ENCODE measurements around the gene BNIP3. TPM values are rescaled to one million over a fixed set of nuclear protein-coding genes. Genes with fewer than 3 reads are reported as not detected.
A peak's percentile ranks its signal among the peaks of the same experiment; 100 is the strongest.

BNIP3 gene
- 10 to 100 TPM; 17.4 to 23.9 TPM for polyA plus RNA-seq

DNA sequence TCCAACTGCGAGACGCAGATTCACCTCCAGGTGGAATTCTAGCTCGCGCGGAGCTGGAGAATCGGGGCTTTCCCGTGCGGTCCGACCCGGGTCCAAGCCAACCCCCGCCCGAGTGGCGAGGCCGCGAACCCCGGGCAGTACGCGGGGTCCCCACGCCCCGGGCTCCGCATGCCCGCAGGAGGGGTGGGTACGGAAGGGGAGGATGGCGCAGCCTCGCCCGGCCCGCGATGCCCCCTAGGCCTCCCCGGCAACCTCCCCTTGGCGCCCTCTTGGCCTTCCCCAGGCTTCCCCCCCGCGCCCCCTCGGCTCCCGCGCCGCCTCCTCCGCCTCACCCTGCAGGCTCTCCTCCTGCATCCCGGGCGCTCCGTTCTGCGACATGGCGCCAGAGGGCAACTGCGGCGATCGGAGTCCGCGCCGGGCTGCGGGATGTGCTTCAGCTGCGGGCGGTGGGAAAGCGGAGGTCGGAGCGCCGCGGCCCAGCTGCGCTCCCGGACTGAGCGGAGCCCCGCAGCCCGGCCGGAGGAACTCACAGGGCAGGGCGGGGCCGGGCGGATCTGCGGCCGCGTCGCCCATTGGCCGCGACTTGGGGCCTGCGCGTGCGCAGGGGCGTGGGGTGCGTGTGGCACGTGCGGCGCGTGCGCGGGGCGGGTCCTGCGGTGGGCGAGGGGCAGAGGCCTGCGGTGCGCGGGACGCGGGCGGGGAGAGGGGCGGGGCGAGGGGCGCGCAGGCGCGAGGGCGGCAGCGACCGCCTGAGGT is at the start of gene BNIP3:
Gene BNIP3 (minus strand): TSS at position 495 of the 756 bp plus-strand sequence. CDS start 117 bp downstream, at position 378.
- peak within 1 kb of the TSS; percentile 78 to 85 for H3K4me3 ChIP-seq (ENCODE audit: low read depth in 1 of 2, low read length in 2 of 2)
- WGBS, 2 donors, result 0 to 1% methylated on average over 77 to 100 of the region's 100 CpGs
- H3K36me3 ChIP-seq (ENCODE audit: control insufficient read depth in 2 of 2, insufficient read depth in 2 of 2, low read length in 1 of 2), result no peaks in the 10 kb centered on the region
- H3K27me3 ChIP-seq (ENCODE audit: control insufficient read depth in 1 of 2, insufficient read depth in 2 of 2, low read length in 2 of 2), result no peaks in the 10 kb centered on the region
- no peaks in the 10 kb centered on the region for H3K9me3 ChIP-seq (ENCODE audit: control insufficient read depth in 2 of 2, insufficient read depth in 1 of 2, low read depth in 1 of 2, low read length in 1 of 2)
- H3K27ac ChIP-seq (ENCODE audit: low read depth in 2 of 2, low read length in 1 of 2), result peak within 1 kb of the TSS; percentile 49 to 65
- peaks cover 0 to 7% of the 10 kb centered on the region in 2 donors for H3K4me1 ChIP-seq (ENCODE audit: control insufficient read depth in 2 of 2, insufficient read depth in 2 of 2, low read length in 1 of 2)

GRCh38 chr10:132030898-132031463 is 49.3 kb upstream of the BNIP3 start:
- WGBS, 2 donors, result 66 to 70% methylated on average over 12 of the region's 12 CpGs
- Histone ChIP-seq H3K36me3 (ENCODE audit: control insufficient read depth in 2 of 2, insufficient read depth in 2 of 2, low read length in 1 of 2) (no peaks in the 10 kb centered on the region), H3K4me1 (ENCODE audit: control insufficient read depth in 2 of 2, insufficient read depth in 2 of 2, low read length in 1 of 2) (peaks cover 0 to under 1% of the 10 kb centered on the region in 2 donors), H3K27me3 (ENCODE audit: control insufficient read depth in 1 of 2, insufficient read depth in 2 of 2, low read length in 2 of 2) (peaks cover 0 to 7% of the 10 kb centered on the region in 2 donors), H3K4me3 (ENCODE audit: low read depth in 1 of 2, low read length in 2 of 2) (no peak overlapping the region), H3K9me3 (ENCODE audit: control insufficient read depth in 2 of 2, insufficient read depth in 1 of 2, low read depth in 1 of 2, low read length in 1 of 2) (no peaks in the 10 kb centered on the region), H3K27ac (ENCODE audit: low read depth in 2 of 2, low read length in 1 of 2) (no peak overlapping the region)

GRCh38 chr10:132028706-132029105 is 47.0 kb upstream of the BNIP3 start:
- no peaks in the 10 kb centered on the region for H3K9me3 ChIP-seq (ENCODE audit: control insufficient read depth in 2 of 2, insufficient read depth in 1 of 2, low read depth in 1 of 2, low read length in 1 of 2)
- no peak overlapping the region for H3K27ac ChIP-seq (ENCODE audit: low read depth in 2 of 2, low read length in 1 of 2)
- H3K4me1 ChIP-seq (ENCODE audit: control insufficient read depth in 2 of 2, insufficient read depth in 2 of 2, low read length in 1 of 2), result no peaks in the 10 kb centered on the region
- H3K27me3 ChIP-seq (ENCODE audit: control insufficient read depth in 1 of 2, insufficient read depth in 2 of 2, low read length in 2 of 2), result no peaks in the 10 kb centered on the region
- WGBS, 2 donors, result 55 to 57% methylated on average over 6 of the region's 6 CpGs
- no peaks in the 10 kb centered on the region for H3K36me3 ChIP-seq (ENCODE audit: control insufficient read depth in 2 of 2, insufficient read depth in 2 of 2, low read length in 1 of 2)
- no peak overlapping the region for H3K4me3 ChIP-seq (ENCODE audit: low read depth in 1 of 2, low read length in 2 of 2)

- no peaks in the 10 kb centered on the region for H3K27me3 ChIP-seq (ENCODE audit: control insufficient read depth in 1 of 2, insufficient read depth in 2 of 2, low read length in 2 of 2)
- no peaks in the 10 kb centered on the region for H3K9me3 ChIP-seq (ENCODE audit: control insufficient read depth in 2 of 2, insufficient read depth in 1 of 2, low read depth in 1 of 2, low read length in 1 of 2)
- no peak overlapping the region for H3K27ac ChIP-seq (ENCODE audit: low read depth in 2 of 2, low read length in 1 of 2)
- no peaks in the 10 kb centered on the region for H3K36me3 ChIP-seq (ENCODE audit: control insufficient read depth in 2 of 2, insufficient read depth in 2 of 2, low read length in 1 of 2)
- no peak overlapping the region for H3K4me3 ChIP-seq (ENCODE audit: low read depth in 1 of 2, low read length in 2 of 2)
- H3K4me1 ChIP-seq (ENCODE audit: control insufficient read depth in 2 of 2, insufficient read depth in 2 of 2, low read length in 1 of 2), result no peaks in the 10 kb centered on the region
- 68 to 70% methylated on average over 3 of the region's 3 CpGs for WGBS, 2 donors
Measured at GRCh38 chr10:132027423-132027983, 45.8 kb upstream of the BNIP3 start.

DNA sequence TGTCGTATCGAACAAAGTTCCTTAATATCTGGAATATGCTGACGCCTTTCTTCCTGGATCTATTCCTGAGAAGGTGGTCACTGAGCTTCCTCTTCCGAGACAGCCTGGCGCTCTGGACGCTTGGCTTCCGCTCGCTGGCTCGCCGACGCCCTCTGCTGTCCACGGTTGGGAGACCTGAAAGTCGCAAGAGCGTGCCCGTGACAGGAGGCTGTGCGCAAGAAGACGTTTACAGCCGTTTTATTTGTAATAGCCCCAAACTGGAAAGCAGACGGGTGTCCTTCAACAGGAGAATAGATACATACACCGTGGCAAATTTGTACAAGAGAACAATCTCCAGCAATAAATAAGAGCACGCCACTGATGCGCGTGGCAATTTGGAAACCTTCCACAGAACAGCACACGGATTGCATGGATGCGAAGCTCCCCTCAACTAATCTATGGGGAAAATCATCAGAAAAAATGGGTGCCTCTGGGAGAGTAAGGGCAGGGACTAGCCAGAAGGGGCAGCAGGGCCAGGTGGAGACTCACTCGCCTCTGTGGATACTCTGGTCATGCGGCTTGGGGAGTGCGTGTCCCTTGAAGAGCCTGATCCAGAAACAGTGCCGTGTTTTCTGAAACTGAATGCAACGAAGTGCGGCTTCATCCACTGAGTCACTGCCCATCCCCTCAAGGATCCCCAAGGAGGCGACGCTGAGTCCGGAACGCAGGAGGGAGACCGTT is 41.5 kb upstream of the BNIP3 start:
- Histone ChIP-seq H3K27ac (ENCODE audit: low read depth in 2 of 2, low read length in 1 of 2) (no peak overlapping the region), H3K4me1 (ENCODE audit: control insufficient read depth in 2 of 2, insufficient read depth in 2 of 2, low read length in 1 of 2) (no peaks in the 10 kb centered on the region), H3K36me3 (ENCODE audit: control insufficient read depth in 2 of 2, insufficient read depth in 2 of 2, low read length in 1 of 2) (no peaks in the 10 kb centered on the region), H3K9me3 (ENCODE audit: control insufficient read depth in 2 of 2, insufficient read depth in 1 of 2, low read depth in 1 of 2, low read length in 1 of 2) (no peaks in the 10 kb centered on the region), H3K27me3 (ENCODE audit: control insufficient read depth in 1 of 2, insufficient read depth in 2 of 2, low read length in 2 of 2) (no peaks in the 10 kb centered on the region), H3K4me3 (ENCODE audit: low read depth in 1 of 2, low read length in 2 of 2) (no peak overlapping the region)
- 15 to 20% methylated on average over 36 of the region's 36 CpGs for WGBS, 2 donors

DNA sequence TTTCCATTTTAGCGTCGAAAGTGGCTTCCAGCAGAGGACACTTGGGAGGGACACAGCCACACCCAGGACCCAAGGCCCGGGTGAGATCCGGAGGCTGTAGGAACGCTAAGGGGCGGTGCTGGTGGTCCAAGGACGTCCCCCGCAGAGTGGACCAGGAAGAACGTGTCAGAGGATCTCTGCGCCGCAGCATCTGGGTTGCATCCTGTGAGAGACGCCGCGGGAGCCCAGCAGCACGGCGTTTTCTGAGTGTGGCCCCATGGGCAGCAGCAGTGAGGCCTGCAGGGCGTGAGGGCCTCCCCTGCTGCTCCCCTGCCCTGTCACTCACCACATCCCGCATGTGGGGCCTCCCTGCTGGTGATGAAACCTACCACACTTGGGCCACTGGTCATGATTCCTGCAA is 40.5 kb upstream of the BNIP3 start:
- no peaks in the 10 kb centered on the region for H3K4me1 ChIP-seq (ENCODE audit: control insufficient read depth in 2 of 2, insufficient read depth in 2 of 2, low read length in 1 of 2)
- H3K9me3 ChIP-seq (ENCODE audit: control insufficient read depth in 2 of 2, insufficient read depth in 1 of 2, low read depth in 1 of 2, low read length in 1 of 2), result no peaks in the 10 kb centered on the region
- H3K4me3 ChIP-seq (ENCODE audit: low read depth in 1 of 2, low read length in 2 of 2), result no peak overlapping the region
- 83 to 87% methylated on average over 18 of the region's 18 CpGs for WGBS, 2 donors
- no peaks in the 10 kb centered on the region for H3K36me3 ChIP-seq (ENCODE audit: control insufficient read depth in 2 of 2, insufficient read depth in 2 of 2, low read length in 1 of 2)
- H3K27me3 ChIP-seq (ENCODE audit: control insufficient read depth in 1 of 2, insufficient read depth in 2 of 2, low read length in 2 of 2), result no peaks in the 10 kb centered on the region
- no peak overlapping the region for H3K27ac ChIP-seq (ENCODE audit: low read depth in 2 of 2, low read length in 1 of 2)

- Histone ChIP-seq H3K27ac (ENCODE audit: low read depth in 2 of 2, low read length in 1 of 2) (no peak overlapping the region), H3K36me3 (ENCODE audit: control insufficient read depth in 2 of 2, insufficient read depth in 2 of 2, low read length in 1 of 2) (no peaks in the 10 kb centered on the region), H3K4me1 (ENCODE audit: control insufficient read depth in 2 of 2, insufficient read depth in 2 of 2, low read length in 1 of 2) (no peaks in the 10 kb centered on the region), H3K27me3 (ENCODE audit: control insufficient read depth in 1 of 2, insufficient read depth in 2 of 2, low read length in 2 of 2) (no peaks in the 10 kb centered on the region), H3K4me3 (ENCODE audit: low read depth in 1 of 2, low read length in 2 of 2) (no peak overlapping the region), H3K9me3 (ENCODE audit: control insufficient read depth in 2 of 2, insufficient read depth in 1 of 2, low read depth in 1 of 2, low read length in 1 of 2) (no peaks in the 10 kb centered on the region)
- WGBS, 2 donors, result 75 to 80% methylated on average over 16 of the region's 16 CpGs
Measured at GRCh38 chr10:132021504-132022143, 39.9 kb upstream of the BNIP3 start.

- Histone ChIP-seq H3K36me3 (ENCODE audit: control insufficient read depth in 2 of 2, insufficient read depth in 2 of 2, low read length in 1 of 2) (no peaks in the 10 kb centered on the region), H3K4me3 (ENCODE audit: low read depth in 1 of 2, low read length in 2 of 2) (no peak overlapping the region), H3K27ac (ENCODE audit: low read depth in 2 of 2, low read length in 1 of 2) (no peak overlapping the region), H3K4me1 (ENCODE audit: control insufficient read depth in 2 of 2, insufficient read depth in 2 of 2, low read length in 1 of 2) (no peaks in the 10 kb centered on the region), H3K27me3 (ENCODE audit: control insufficient read depth in 1 of 2, insufficient read depth in 2 of 2, low read length in 2 of 2) (no peaks in the 10 kb centered on the region), H3K9me3 (ENCODE audit: control insufficient read depth in 2 of 2, insufficient read depth in 1 of 2, low read depth in 1 of 2, low read length in 1 of 2) (no peaks in the 10 kb centered on the region)
- WGBS, 2 donors, result 93 to 96% methylated on average over 24 of the region's 24 CpGs
Measured at GRCh38 chr10:132021046-132021445, 39.3 kb upstream of the BNIP3 start.

DNA sequence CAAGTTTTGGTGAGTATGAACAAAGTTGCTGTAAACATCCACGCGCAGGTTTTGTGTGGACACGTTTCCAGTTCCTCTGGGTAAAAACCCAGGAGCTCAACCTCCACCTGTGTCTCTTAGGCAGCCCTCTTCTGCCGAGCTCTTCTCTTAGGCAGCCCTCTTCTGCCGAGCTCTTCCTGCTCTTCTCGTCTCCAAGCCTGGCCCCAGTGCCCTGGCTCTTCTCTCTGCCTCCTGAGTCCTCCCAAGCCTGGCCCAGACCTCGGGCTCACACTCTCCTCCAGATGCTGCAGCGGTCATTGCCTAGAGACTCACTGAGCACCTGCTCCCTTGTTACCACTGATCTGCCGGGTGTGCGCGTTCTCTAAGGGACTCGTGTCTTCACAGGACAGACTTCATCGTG is 38.7 kb upstream of the BNIP3 start:
- Histone ChIP-seq H3K36me3 (ENCODE audit: control insufficient read depth in 2 of 2, insufficient read depth in 2 of 2, low read length in 1 of 2) (no peaks in the 10 kb centered on the region), H3K4me3 (ENCODE audit: low read depth in 1 of 2, low read length in 2 of 2) (no peak overlapping the region), H3K9me3 (ENCODE audit: control insufficient read depth in 2 of 2, insufficient read depth in 1 of 2, low read depth in 1 of 2, low read length in 1 of 2) (no peaks in the 10 kb centered on the region), H3K27ac (ENCODE audit: low read depth in 2 of 2, low read length in 1 of 2) (no peak overlapping the region), H3K27me3 (ENCODE audit: control insufficient read depth in 1 of 2, insufficient read depth in 2 of 2, low read length in 2 of 2) (no peaks in the 10 kb centered on the region), H3K4me1 (ENCODE audit: control insufficient read depth in 2 of 2, insufficient read depth in 2 of 2, low read length in 1 of 2) (no peaks in the 10 kb centered on the region)
- 85 to 88% methylated on average over 13 of the region's 13 CpGs for WGBS, 2 donors

All from esophagus (tissue), 2 donors.